ENCODE measurements around the gene ICA1. TPM values are rescaled to one million over a fixed set of nuclear protein-coding genes. Genes with fewer than 3 reads are reported as not detected.

ICA1 gene
- total RNA-seq, 1 experiment from 2014 or later: 28.8 TPM

DNA sequence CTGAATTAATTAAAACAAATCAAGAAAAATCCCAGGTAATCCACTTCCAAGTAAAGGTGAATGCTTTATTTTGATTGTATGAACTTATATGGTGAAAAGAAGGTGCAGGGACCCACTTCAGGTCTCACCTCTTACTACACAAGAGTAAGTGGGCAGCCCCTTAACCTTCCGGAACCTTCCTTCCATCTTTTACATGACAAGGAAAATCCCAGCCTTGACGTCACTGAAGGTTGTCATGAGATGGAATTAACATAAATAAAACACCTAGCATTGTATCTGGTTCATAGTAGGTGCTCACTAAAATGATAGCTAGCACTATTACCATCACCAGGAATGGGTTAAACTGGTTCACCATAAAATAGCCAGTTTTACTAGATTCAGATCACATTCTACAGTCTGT lies 119.5 kb downstream of the ICA1 start:
- no peaks in the 10 kb centered on the region for H3K79me2 ChIP-seq (ENCODE audit: insufficient read depth, low read length)
- H4K5ac ChIP-seq (ENCODE audit: insufficient read length, low read depth, low read length): no peak overlapping the region
- no peak overlapping the region for H3T11ph ChIP-seq (ENCODE audit: low read length)
- no peaks in the 10 kb centered on the region for H3K23me2 ChIP-seq (ENCODE audit: insufficient read length, low read depth, low read length, poor library complexity, severe bottlenecking)
- Mint-ChIP-seq H3K4me1 (peaks cover 17 to 23% of the 10 kb centered on the region in 2 experiments), H3K9me3 (no peaks in the 10 kb centered on the region), H3K27ac (no peak overlapping the region), H3K4me3 (no peak overlapping the region), H3K27me3 (ENCODE audit: low read depth) (no peaks in the 10 kb centered on the region), H3K36me3 (ENCODE audit: insufficient read depth in 1 of 3, low read depth in 3 of 3) (no peaks in the 10 kb centered on the region; a peak in 1 of 7 replicates)
- H3K79me1 ChIP-seq (ENCODE audit: insufficient read depth, low read depth, low read length, poor library complexity, severe bottlenecking): no peaks in the 10 kb centered on the region
- no peaks in the 10 kb centered on the region for H3K9me3 ChIP-seq (ENCODE audit: control insufficient read depth, low read depth, low read length)
- no peaks in the 10 kb centered on the region for H3K27me3 ChIP-seq (ENCODE audit: insufficient read depth, low read length)
- H3K4ac ChIP-seq (ENCODE audit: low read depth, low read length): no peak overlapping the region
- H2BK120ac ChIP-seq (ENCODE audit: low read depth, low read length, poor library complexity, severe bottlenecking): no peak overlapping the region
- H3K18ac ChIP-seq (ENCODE audit: insufficient read length, low read depth, low read length): no peak overlapping the region
- no peak for DNase-seq
- H2AFZ ChIP-seq (ENCODE audit: low read length): no peak overlapping the region
- peaks cover 6% of the 10 kb centered on the region; the same call in 1 of the 2 replicates for H3K4me1 ChIP-seq (ENCODE audit: insufficient read depth, low read length)
- H2BK5ac ChIP-seq (ENCODE audit: insufficient read length, low read length): no peak overlapping the region
- WGBS (ENCODE audit: extremely low coverage, insufficient read length, low lambda C conversion rate): no CpG with 5 or more reads among the region's 2 CpGs
- H2BK15ac ChIP-seq (ENCODE audit: low read depth, low read length): no peak overlapping the region
- no peak overlapping the region for H3K4me2 ChIP-seq (ENCODE audit: insufficient read depth, insufficient read length, low read length)
- H3K9ac ChIP-seq (ENCODE audit: extremely low read depth, insufficient read length, low read length): no peak overlapping the region
- H3K56ac ChIP-seq (ENCODE audit: insufficient read length, low read depth, low read length): no peak overlapping the region
- no peak overlapping the region for H3K27ac ChIP-seq (ENCODE audit: insufficient read length, low read depth, low read length)
- TF ChIP-seq, protein P1, sequence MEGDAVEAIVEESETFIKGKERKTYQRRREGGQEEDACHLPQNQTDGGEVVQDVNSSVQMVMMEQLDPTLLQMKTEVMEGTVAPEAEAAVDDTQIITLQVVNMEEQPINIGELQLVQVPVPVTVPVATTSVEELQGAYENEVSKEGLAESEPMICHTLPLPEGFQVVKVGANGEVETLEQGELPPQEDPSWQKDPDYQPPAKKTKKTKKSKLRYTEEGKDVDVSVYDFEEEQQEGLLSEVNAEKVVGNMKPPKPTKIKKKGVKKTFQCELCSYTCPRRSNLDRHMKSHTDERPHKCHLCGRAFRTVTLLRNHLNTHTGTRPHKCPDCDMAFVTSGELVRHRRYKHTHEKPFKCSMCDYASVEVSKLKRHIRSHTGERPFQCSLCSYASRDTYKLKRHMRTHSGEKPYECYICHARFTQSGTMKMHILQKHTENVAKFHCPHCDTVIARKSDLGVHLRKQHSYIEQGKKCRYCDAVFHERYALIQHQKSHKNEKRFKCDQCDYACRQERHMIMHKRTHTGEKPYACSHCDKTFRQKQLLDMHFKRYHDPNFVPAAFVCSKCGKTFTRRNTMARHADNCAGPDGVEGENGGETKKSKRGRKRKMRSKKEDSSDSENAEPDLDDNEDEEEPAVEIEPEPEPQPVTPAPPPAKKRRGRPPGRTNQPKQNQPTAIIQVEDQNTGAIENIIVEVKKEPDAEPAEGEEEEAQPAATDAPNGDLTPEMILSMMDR (conservative IDR thresholded peaks at IDR 0.05): no peak
- H2BK12ac ChIP-seq (ENCODE audit: insufficient read length, low read depth, low read length): no peak overlapping the region
- H2BK20ac ChIP-seq (ENCODE audit: low read depth, low read length, poor library complexity, severe bottlenecking): no peak overlapping the region
- H4K20me1 ChIP-seq (ENCODE audit: control insufficient read depth, insufficient read depth, insufficient read length): no peaks in the 10 kb centered on the region
- H3K23ac ChIP-seq (ENCODE audit: insufficient read length, low read depth, low read length): no peak overlapping the region
- H4K8ac ChIP-seq (replicated peaks; ENCODE audit: insufficient read length, low read depth, low read length): no peak overlapping the region
- no peak overlapping the region for H3K14ac ChIP-seq (ENCODE audit: insufficient read depth, low read length)
- no peak overlapping the region for H4K91ac ChIP-seq (ENCODE audit: insufficient read length, low read depth, low read length)
- no peak overlapping the region for H2AK5ac ChIP-seq (ENCODE audit: insufficient read length, low read length)

Measured in H9 (cell line).